ENCODE measurements around the gene KRTAP5-6. TPM values are rescaled to one million over a fixed set of nuclear protein-coding genes. Genes with fewer than 3 reads are reported as not detected.

KRTAP5-6 gene
- total RNA-seq, 1 donor from 2014 or later, result not detected

GRCh38 chr11:1650918-1651262, 46.1 kb upstream of the KRTAP5-6 start:
- H3K4me1 Mint-ChIP-seq (ENCODE audit: low read depth), result no peaks in the 10 kb centered on the region
- no peaks in the 10 kb centered on the region for H3K36me3 Mint-ChIP-seq (ENCODE audit: low read depth)
- H3K27me3 Mint-ChIP-seq (ENCODE audit: low read depth), result peaks cover 22% of the 10 kb centered on the region
- DNase-seq (ENCODE audit: low spot score), result no peak
- TF ChIP-seq, protein P1, sequence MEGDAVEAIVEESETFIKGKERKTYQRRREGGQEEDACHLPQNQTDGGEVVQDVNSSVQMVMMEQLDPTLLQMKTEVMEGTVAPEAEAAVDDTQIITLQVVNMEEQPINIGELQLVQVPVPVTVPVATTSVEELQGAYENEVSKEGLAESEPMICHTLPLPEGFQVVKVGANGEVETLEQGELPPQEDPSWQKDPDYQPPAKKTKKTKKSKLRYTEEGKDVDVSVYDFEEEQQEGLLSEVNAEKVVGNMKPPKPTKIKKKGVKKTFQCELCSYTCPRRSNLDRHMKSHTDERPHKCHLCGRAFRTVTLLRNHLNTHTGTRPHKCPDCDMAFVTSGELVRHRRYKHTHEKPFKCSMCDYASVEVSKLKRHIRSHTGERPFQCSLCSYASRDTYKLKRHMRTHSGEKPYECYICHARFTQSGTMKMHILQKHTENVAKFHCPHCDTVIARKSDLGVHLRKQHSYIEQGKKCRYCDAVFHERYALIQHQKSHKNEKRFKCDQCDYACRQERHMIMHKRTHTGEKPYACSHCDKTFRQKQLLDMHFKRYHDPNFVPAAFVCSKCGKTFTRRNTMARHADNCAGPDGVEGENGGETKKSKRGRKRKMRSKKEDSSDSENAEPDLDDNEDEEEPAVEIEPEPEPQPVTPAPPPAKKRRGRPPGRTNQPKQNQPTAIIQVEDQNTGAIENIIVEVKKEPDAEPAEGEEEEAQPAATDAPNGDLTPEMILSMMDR (IDR thresholded peaks at IDR 0.05), result no peak
- H3K27ac Mint-ChIP-seq (ENCODE audit: unreplicated experiment), result no peak overlapping the region
- H3K4me3 Mint-ChIP-seq (ENCODE audit: unreplicated experiment), result no peak overlapping the region
- H3K9me3 Mint-ChIP-seq (ENCODE audit: low read depth), result no peaks in the 10 kb centered on the region

- TF ChIP-seq, protein P1 (IDR thresholded peaks at IDR 0.05), result no peak
- Mint-ChIP-seq H3K9me3 (ENCODE audit: low read depth) (no peaks in the 10 kb centered on the region), H3K27me3 (ENCODE audit: low read depth) (peaks cover 20% of the 10 kb centered on the region), H3K36me3 (ENCODE audit: low read depth) (no peaks in the 10 kb centered on the region), H3K4me3 (ENCODE audit: unreplicated experiment) (no peak overlapping the region), H3K4me1 (ENCODE audit: low read depth) (no peaks in the 10 kb centered on the region), H3K27ac (ENCODE audit: unreplicated experiment) (no peak overlapping the region)
- peak; percentile 11 for DNase-seq (ENCODE audit: low spot score)
These were observed 45.5 kb upstream of the KRTAP5-6 start for GRCh38 chr11:1651411-1651980.

DNA sequence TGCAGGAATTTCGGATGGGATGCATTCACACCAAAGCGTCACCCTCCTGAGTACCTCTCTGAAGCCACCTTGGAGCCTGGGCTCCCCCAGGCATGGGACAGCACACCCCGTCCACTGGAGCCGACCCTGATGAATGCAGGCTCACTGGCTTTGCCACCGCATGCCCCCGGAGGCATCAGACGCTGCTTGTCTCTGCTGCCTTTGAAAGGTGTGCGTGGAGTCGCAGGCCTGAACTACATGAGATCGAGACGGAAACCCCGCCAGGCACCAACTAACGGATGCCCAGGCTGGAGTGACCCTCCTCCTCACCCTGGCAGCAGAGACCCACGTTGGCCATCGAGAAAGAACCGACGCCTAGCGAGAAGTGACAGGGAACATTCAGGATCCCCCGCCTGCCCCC, 45.0 kb upstream of the KRTAP5-6 start:
- Mint-ChIP-seq H3K9me3 (ENCODE audit: low read depth) (no peaks in the 10 kb centered on the region), H3K27me3 (ENCODE audit: low read depth) (peaks cover 18% of the 10 kb centered on the region)
- TF ChIP-seq, protein P1 (IDR thresholded peaks at IDR 0.05), result no peak

DNA sequence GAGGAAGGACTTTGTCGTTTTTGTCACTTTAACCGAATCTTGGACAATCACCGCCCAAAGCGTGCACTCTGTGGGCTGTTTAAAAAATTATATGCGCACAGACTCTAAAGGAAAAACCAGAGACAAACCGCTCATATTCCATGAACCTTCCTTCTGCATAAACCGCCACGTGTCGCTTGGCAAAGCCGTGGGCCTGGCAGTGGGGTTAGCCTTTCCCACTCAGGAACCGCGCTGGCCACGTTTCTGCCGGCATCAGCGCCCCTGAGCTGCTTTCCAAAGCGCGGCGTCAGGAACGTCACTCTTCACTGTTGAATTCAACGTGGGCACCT, 44.6 kb upstream of the KRTAP5-6 start:
- H3K27me3 Mint-ChIP-seq (ENCODE audit: low read depth), result peaks cover 15% of the 10 kb centered on the region
- TF ChIP-seq, protein P1 (IDR thresholded peaks at IDR 0.05), result no peak
- H3K9me3 Mint-ChIP-seq (ENCODE audit: low read depth), result no peaks in the 10 kb centered on the region
- DNase-seq (ENCODE audit: low spot score), result peak; percentile 56
- H3K27ac Mint-ChIP-seq (ENCODE audit: unreplicated experiment), result no peak overlapping the region
- H3K36me3 Mint-ChIP-seq (ENCODE audit: low read depth), result no peaks in the 10 kb centered on the region
- no peaks in the 10 kb centered on the region for H3K4me1 Mint-ChIP-seq (ENCODE audit: low read depth)
- no peak overlapping the region for H3K4me3 Mint-ChIP-seq (ENCODE audit: unreplicated experiment)

More for the DNA sequence above, 45.0 kb upstream of the KRTAP5-6 start:
- peak; percentile 58 for DNase-seq (ENCODE audit: low spot score)
- H3K4me1 Mint-ChIP-seq (ENCODE audit: low read depth), result no peaks in the 10 kb centered on the region
- no peaks in the 10 kb centered on the region for H3K36me3 Mint-ChIP-seq (ENCODE audit: low read depth)
- H3K4me3 Mint-ChIP-seq (ENCODE audit: unreplicated experiment), result no peak overlapping the region
- no peak overlapping the region for H3K27ac Mint-ChIP-seq (ENCODE audit: unreplicated experiment)

GRCh38 chr11:1652771-1653540, 44.0 kb upstream of the KRTAP5-6 start:
- H3K4me3 Mint-ChIP-seq (ENCODE audit: unreplicated experiment), result no peak overlapping the region
- peaks cover 13% of the 10 kb centered on the region for H3K27me3 Mint-ChIP-seq (ENCODE audit: low read depth)
- TF ChIP-seq, protein P1 (IDR thresholded peaks at IDR 0.05), result peak; percentile 100
- no peaks in the 10 kb centered on the region for H3K9me3 Mint-ChIP-seq (ENCODE audit: low read depth)
- no peaks in the 10 kb centered on the region for H3K36me3 Mint-ChIP-seq (ENCODE audit: low read depth)
- peak; percentile 92 for DNase-seq (ENCODE audit: low spot score)
- H3K4me1 Mint-ChIP-seq (ENCODE audit: low read depth), result no peaks in the 10 kb centered on the region
- no peak overlapping the region for H3K27ac Mint-ChIP-seq (ENCODE audit: unreplicated experiment)

All from chondrocyte (in vitro differentiated cells).